ENCODE data around the gene TELO2. TPM values are rescaled to one million over a fixed set of nuclear protein-coding genes. Genes with fewer than 3 reads are reported as not detected.

The TELO2 gene
- total RNA-seq, 4 donors from 2014 or later: 34.5 to 105 (median 82.4) TPM

DNA sequence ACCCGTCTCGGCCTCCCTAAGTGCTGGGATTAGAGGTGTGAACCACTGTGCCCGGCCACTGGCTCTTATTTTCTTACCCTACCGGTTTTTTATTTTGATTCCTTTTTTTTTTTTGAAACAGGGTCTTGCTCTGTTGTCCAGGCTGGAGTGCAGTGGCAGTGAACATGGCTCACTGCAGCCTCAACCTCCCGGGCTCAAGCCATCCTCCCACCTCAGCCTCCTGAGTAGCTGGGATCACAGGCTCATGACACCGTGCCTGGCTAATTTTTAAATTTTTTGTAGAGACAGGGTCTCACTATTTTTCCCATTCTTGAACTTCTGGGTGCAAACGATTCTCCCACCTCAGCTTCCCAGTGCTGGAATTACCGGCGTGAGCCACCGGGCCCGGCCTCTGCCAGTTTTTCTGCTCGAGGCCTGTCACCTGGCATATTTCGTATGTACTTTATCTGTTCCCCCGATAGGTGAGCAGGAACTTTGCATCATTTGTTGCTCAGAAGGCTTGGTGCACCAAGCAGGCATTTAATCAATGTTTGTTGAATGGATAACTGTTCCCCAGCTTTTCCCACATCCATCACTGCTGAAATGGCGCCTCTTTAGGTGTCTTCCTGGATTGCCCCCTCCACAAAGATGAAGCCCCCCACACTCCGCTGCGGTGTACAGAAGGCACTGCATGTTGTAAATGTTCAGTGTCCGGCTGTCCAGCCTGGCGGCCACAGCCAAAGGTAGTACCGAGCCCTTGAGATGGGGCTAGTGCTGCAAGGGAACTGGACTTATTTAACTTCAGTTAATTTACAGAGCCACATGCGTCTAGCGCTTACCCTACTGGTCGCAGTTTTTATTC lies 858 bp upstream of the TELO2 start:
- Histone ChIP-seq H3K9me3 (no peaks in the 10 kb centered on the region), H3K27ac (peak overlapping the region; percentile 80 to 95 (median 89)), H3K4me1 (peaks cover 5 to 24% (median 11%) of the 10 kb centered on the region in 4 donors), H3K27me3 (no peaks in the 10 kb centered on the region), H3K36me3 (peaks cover 0 to 26% (median 0%) of the 10 kb centered on the region in 3 donors), H3K4me3 (peak overlapping the region; percentile 81 to 89 (median 86))
- DNase-seq: peak in 1 of 3 donors; percentile 47
- TF ChIP-seq POLR2A (IDR thresholded peaks at IDR 0.05) (no peak), CTCF (IDR thresholded peaks at IDR 0.05) (no peak)

- TF ChIP-seq POLR2A (IDR thresholded peaks at IDR 0.05) (no peak), CTCF (IDR thresholded peaks at IDR 0.05) (no peak)
- Histone ChIP-seq H3K4me3 (peak overlapping the region; percentile 81 to 89 (median 86)), H3K4me1 (peaks cover 5 to 24% (median 11%) of the 10 kb centered on the region in 4 donors), H3K9me3 (no peaks in the 10 kb centered on the region), H3K36me3 (peaks cover 0 to 33% (median 0%) of the 10 kb centered on the region in 3 donors), H3K27ac (peak overlapping the region; percentile 80 to 95 (median 89)), H3K27me3 (no peaks in the 10 kb centered on the region)
- DNase-seq: no peak
These were observed 560 bp downstream of the TELO2 start for GRCh38 chr16:1493746-1494094.

DNA sequence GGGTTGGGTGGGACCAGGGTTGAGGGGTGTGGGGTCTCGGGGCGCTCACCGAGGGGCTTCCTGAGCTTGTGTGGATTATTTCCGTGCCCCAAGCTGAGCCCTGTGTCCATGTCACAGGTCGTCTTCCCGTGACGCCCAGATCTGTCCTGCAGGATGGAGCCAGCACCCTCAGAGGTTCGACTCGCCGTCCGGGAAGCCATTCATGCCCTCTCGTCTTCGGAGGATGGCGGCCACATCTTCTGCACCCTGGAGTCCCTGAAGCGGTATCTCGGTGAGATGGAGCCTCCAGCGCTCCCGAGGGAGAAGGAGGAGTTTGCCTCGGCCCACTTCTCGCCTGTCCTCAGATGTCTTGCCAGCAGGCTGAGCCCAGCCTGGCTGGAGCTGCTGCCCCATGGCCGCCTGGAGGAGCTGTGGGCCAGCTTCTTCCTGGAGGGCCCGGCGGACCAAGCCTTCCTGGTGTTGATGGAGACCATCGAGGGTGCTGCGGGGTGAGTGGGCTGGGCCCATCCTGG lies 1.0 kb downstream of the TELO2 start:
- H3K27ac ChIP-seq: peak overlapping the region in 2 of 4 donors; percentile 89
- H3K4me1 ChIP-seq: peaks cover 5 to 24% (median 11%) of the 10 kb centered on the region in 4 donors
- TF ChIP-seq CTCF (IDR thresholded peaks at IDR 0.05): peak in 3 of 6 experiments; percentile 26 to 41 (median 40)
- TF ChIP-seq POLR2A (IDR thresholded peaks at IDR 0.05): no peak
- H3K36me3 ChIP-seq: peaks cover 0 to 38% (median 0%) of the 10 kb centered on the region in 3 donors
- H3K9me3 ChIP-seq: no peaks in the 10 kb centered on the region
- peak in 1 of 3 donors; percentile 50 for DNase-seq
- H3K4me3 ChIP-seq: peak overlapping the region; percentile 81 to 89 (median 86)
- H3K27me3 ChIP-seq: no peaks in the 10 kb centered on the region

DNA sequence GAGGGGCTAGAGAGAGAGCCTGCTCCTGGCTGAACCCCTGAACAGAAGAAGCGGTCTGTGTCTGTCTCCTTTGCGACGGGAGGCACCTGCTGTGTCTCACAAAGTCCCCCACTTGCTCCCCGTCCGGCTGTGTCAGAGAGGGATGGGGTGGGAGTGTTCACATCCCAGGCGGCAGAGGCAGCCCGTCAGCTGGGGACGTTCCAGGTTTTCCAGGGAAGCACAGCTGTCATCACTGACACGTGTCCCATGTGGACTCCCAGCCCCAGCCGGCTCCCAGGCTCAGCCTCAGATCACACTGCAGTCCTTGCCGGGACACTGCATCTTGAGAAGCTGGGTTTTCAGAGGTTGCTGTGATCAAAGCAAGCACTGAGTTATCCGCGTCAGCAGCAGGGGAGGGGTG lies 1.6 kb downstream of the TELO2 start:
- no peak for TF ChIP-seq CTCF (IDR thresholded peaks at IDR 0.05)
- Histone ChIP-seq H3K9me3 (no peaks in the 10 kb centered on the region), H3K4me1 (peaks cover 5 to 24% (median 11%) of the 10 kb centered on the region in 4 donors), H3K4me3 (peak overlapping the region in 1 of 4 donors; percentile 89), H3K27me3 (no peaks in the 10 kb centered on the region), H3K36me3 (peaks cover 0 to 43% (median 0%) of the 10 kb centered on the region in 3 donors), H3K27ac (no peak overlapping the region)
- DNase-seq: no peak

GRCh38 chr16:1495211-1495888 lies 2.2 kb downstream of the TELO2 start:
- Histone ChIP-seq H3K4me1 (peaks cover 5 to 24% (median 11%) of the 10 kb centered on the region in 4 donors), H3K4me3 (no peak overlapping the region), H3K27ac (no peak overlapping the region), H3K9me3 (no peaks in the 10 kb centered on the region), H3K27me3 (no peaks in the 10 kb centered on the region), H3K36me3 (peaks cover 0 to 49% (median 0%) of the 10 kb centered on the region in 3 donors)
- DNase-seq: peak in 1 of 3 donors; percentile 44
- no peak for TF ChIP-seq POLR2A (IDR thresholded peaks at IDR 0.05)
- TF ChIP-seq CTCF (IDR thresholded peaks at IDR 0.05): no peak

Data from Peyer's patch (tissue), 4 donors.